ENCODE results near the gene POLE.

POLE gene

DNA sequence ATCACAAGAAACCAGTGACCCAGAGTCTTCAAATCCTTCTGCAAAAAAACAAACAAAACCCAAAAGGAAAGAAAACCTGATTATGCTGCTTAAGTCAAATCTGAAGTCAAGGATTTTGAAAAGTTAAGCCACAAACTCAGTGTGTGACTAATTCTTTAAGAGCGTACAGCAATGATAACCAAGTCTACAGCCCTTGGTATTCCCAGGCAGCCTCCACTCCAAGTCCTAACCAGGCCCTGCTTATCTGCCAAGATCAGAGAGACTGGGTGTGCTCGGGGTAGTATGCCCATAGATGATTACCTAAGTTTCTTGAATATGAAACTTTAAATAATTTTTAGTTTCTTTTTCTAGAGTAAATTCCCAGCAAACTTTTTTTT lies 36.6 kb upstream of the POLE start:
- TF ChIP-seq, protein P1, sequence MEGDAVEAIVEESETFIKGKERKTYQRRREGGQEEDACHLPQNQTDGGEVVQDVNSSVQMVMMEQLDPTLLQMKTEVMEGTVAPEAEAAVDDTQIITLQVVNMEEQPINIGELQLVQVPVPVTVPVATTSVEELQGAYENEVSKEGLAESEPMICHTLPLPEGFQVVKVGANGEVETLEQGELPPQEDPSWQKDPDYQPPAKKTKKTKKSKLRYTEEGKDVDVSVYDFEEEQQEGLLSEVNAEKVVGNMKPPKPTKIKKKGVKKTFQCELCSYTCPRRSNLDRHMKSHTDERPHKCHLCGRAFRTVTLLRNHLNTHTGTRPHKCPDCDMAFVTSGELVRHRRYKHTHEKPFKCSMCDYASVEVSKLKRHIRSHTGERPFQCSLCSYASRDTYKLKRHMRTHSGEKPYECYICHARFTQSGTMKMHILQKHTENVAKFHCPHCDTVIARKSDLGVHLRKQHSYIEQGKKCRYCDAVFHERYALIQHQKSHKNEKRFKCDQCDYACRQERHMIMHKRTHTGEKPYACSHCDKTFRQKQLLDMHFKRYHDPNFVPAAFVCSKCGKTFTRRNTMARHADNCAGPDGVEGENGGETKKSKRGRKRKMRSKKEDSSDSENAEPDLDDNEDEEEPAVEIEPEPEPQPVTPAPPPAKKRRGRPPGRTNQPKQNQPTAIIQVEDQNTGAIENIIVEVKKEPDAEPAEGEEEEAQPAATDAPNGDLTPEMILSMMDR (IDR thresholded peaks at IDR 0.05; ENCODE audit: insufficient read depth, low read depth, low read length, missing control alignments) = no peak
- no peak overlapping the region for H3K4me3 ChIP-seq (ENCODE audit: low read length)
- DNase-seq (ENCODE audit: low read depth) = no peak

DNA sequence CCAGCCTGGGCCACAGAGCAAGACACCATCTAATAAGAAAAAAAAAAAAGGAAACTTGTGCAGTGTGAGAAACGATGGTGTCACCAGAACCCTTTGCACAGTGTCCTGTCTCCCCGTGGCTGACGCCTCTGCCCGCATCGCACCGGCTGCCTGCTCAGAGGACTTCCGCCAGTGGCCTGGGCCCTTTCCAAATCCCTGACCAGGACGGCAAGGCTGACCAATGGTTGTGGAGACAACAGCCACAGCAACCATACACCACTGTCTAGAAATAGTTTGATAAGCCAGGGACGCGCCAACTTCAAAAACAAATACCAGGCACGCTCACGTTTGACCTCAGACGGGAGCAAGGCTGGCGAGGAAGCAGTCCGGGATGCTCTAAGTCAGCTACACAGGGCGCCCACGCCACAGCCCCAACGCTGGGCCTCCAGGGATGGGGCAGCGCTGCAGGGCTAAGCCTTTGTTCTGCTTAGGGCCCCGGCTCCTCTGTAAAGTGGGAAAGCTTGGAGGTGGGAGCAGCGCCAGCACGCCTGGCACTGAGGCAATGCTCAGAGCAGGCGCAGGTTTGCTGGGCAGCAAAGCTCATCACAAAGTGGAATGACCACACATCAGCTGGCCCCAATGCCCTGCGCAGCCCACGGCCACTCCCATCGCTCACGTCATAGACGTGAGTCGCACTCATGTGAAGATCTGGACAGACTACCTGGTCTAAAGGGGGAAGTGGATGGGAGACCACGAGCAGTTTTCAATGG lies 36.0 kb upstream of the POLE start:
- no peak for DNase-seq (ENCODE audit: low read depth)
- TF ChIP-seq, protein P1 (IDR thresholded peaks at IDR 0.05; ENCODE audit: insufficient read depth, low read depth, low read length, missing control alignments) = no peak

DNA sequence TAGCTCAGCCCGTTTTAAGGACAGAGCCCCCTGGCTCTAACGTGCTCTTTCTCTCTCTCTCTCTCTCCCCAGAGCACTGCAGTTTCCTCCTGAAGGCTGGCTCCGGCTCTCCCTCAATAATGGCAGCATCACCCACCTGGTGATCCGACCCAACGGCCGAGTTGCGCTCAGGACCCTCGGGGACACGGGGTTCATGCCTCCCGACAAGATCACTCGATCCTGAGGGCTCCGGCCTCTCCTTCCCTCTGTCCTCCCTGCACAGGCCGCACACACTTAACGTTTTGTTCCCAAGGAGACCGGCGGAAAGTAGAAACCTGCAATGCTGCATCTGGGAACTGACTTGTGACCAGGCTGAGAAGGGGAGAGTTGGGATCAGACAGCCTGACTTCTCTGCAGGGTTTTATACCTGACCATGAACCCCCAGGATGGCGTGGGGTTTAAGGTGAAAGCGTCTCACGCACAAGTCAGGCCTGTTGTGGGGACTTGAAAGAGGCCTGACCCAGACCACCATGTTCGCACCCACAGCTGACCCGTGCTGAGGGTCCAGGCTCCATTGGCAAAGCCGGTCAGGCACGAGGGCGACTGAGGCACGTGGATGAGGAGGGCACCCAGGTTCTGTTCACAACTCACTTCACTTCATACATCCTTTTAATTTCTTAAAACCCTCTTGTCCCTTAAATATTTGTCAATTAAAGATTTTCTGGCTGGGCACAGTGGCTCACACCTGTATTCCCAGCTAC lies 33.6 kb upstream of the POLE start:
- H3K4me3 ChIP-seq (ENCODE audit: low read length) = no peak overlapping the region
- TF ChIP-seq, protein P1 (IDR thresholded peaks at IDR 0.05; ENCODE audit: insufficient read depth, low read depth, low read length, missing control alignments) = no peak
- DNase-seq (ENCODE audit: low read depth) = no peak

More for the DNA sequence above, 36.0 kb upstream of the POLE start:
- no peak overlapping the region for H3K4me3 ChIP-seq (ENCODE audit: low read length)

DNA sequence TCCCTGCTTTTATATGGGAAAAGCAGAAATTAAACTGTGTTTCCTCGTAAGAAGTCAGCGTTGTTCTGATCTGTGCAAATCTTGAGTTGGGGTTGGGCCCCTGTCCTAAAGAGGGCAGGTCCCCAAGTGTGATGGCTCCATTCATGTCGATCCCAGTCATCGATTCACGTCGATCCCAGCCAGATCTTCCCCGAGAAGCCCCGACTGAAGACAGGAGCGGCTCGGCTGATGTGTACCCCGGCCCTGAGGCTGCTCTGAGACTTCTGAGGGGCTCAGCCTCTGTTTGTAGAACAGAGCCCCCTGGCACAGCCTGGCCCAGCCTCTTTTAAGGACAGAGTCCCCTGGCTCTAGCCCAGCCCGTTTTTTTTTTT lies 32.8 kb upstream of the POLE start:
- TF ChIP-seq, protein P1 (IDR thresholded peaks at IDR 0.05; ENCODE audit: insufficient read depth, low read depth, low read length, missing control alignments) = no peak
- no peak for DNase-seq (ENCODE audit: low read depth)
- no peak overlapping the region for H3K4me3 ChIP-seq (ENCODE audit: low read length)

DNA sequence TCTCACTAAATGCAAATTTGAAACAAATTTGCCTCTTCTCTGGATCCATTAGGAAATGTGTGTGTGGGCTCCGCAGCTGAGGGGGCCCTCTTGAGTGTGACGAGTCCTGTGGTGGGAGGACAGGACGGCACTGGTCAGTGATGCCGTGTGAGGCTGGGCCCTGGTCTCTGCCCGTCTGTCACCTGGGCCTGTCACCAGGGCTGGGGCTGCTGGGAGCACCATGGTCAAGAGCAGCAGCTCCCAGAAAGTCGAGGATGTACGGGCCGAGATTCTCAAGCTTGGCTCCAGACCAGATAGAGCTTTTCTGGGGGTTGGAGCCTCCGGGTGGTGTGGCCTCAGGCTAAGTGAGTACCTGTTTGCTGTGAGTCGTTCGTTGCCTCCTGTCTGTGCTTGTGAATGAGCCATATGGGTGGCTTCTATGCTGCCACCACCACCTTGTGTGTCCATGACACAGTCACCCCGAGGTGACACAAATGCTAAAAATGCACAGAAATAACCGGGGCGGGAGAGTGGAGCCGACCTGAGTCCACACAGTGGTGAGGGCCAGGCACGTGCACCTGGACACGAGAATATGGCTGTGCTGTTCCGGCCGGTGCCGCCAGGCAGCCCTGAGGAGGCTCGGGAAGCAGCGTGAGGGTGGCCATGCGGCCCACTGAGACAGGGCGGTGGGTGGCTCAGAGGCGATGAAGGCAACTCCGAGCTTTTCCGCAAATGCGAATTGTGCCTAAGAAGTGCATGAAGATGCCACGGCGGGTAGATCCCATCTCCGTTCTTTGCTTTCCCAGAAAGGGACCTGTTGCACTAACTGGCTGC lies 32.2 kb upstream of the POLE start:
- H3K4me3 ChIP-seq (ENCODE audit: low read length) = no peak overlapping the region
- peak; percentile 51 for DNase-seq (ENCODE audit: low read depth)
- TF ChIP-seq, protein P1 (IDR thresholded peaks at IDR 0.05; ENCODE audit: insufficient read depth, low read depth, low read length, missing control alignments) = no peak

DNA sequence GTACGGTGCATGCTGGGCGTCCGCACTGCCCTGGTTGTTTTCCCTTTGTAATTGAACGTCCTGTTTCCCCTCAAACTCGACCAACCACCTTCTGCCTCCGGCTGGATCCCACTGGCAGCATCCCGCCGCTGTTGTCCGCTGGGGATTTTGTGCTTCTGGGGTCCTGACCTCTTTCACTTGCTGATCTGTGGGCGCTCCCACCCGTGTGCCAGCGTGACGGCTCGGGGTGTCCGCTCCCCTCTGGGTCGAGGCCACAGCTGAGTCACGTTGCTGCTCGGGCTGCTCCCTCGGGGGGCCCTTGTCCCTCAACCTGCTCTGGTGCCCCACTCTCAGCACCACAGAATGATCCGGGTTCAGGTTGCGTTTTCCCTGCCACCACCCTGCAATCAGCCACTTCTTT lies 31.5 kb upstream of the POLE start:
- DNase-seq (ENCODE audit: low read depth) = no peak
- TF ChIP-seq, protein P1 (IDR thresholded peaks at IDR 0.05; ENCODE audit: insufficient read depth, low read depth, low read length, missing control alignments) = no peak
- H3K4me3 ChIP-seq (ENCODE audit: low read length) = no peak overlapping the region

All from epithelial cell of esophagus (primary cell).